GM18951 (cell line): Measurements from ENCODE around the gene CACNA2D3.

Experiments
- POLR2A ChIP-seq: IDR thresholded peaks from 4 replicates; pipeline ENCODE4 v1.6.1; 2011; ENCODE audit warnings: mild to moderate bottlenecking; ENCODE audit not compliant: insufficient read length, insufficient read depth; ENCODE audit errors: extremely low read depth
- in situ Hi-C: fragments of 300-500 bp; cut with MboI; formaldehyde crosslinking; loops from one replicate; pipeline ENCODE4 v1.12.0; 2022; ENCODE audit warnings: low sequenced_read_pairs, mixed read lengths, inconsistent platforms; ENCODE audit not compliant: unreplicated experiment

Gene CACNA2D3

GRCh38 chr3:54941690-54942362 lies 819.5 kb downstream of the CACNA2D3 start:
- TF ChIP-seq POLR2A, result no peak
- in situ Hi-C loops, result no loop called here

- TF ChIP-seq POLR2A, result no peak
- in situ Hi-C loops, result no loop called here
These were observed 827.2 kb downstream of the CACNA2D3 start for GRCh38 chr3:54949491-54950044.

GRCh38 chr3:54950391-54951003 lies 828.1 kb downstream of the CACNA2D3 start:
- in situ Hi-C loops, result no loop called here

GRCh38 chr3:54951405-54951804 lies 829.1 kb downstream of the CACNA2D3 start:
- in situ Hi-C loops, result no loop called here

More at GRCh38 chr3:54950391-54951003, 828.1 kb downstream of the CACNA2D3 start:
- TF ChIP-seq POLR2A, result no peak

GRCh38 chr3:54954022-54954421 lies 831.7 kb downstream of the CACNA2D3 start:
- no peak for TF ChIP-seq POLR2A
- in situ Hi-C loops, result no loop called here

More at GRCh38 chr3:54951405-54951804, 829.1 kb downstream of the CACNA2D3 start:
- TF ChIP-seq POLR2A, result no peak

GRCh38 chr3:54954521-54954920 lies 832.2 kb downstream of the CACNA2D3 start:
- in situ Hi-C loops, result no loop called here
- no peak for TF ChIP-seq POLR2A

GRCh38 chr3:54955496-54955895 lies 833.1 kb downstream of the CACNA2D3 start:
- in situ Hi-C loops, result no loop called here
- no peak for TF ChIP-seq POLR2A

GRCh38 chr3:54955941-54956340 lies 833.6 kb downstream of the CACNA2D3 start:
- no peak for TF ChIP-seq POLR2A
- in situ Hi-C loops, result no loop called here

GRCh38 chr3:54957711-54958110 lies 835.4 kb downstream of the CACNA2D3 start:
- in situ Hi-C loops, result no loop called here
- TF ChIP-seq POLR2A, result no peak

- no peak for TF ChIP-seq POLR2A
- in situ Hi-C loops, result no loop called here
These were observed 837.7 kb downstream of the CACNA2D3 start for GRCh38 chr3:54960082-54960481.

GRCh38 chr3:54960701-54961100 lies 838.3 kb downstream of the CACNA2D3 start:
- TF ChIP-seq POLR2A, result no peak
- in situ Hi-C loops, result no loop called here

GRCh38 chr3:54962200-54962599 lies 839.8 kb downstream of the CACNA2D3 start:
- TF ChIP-seq POLR2A, result no peak
- in situ Hi-C loops, result no loop called here

GRCh38 chr3:54963641-54964040 lies 841.3 kb downstream of the CACNA2D3 start:
- in situ Hi-C loops, result no loop called here
- no peak for TF ChIP-seq POLR2A

GRCh38 chr3:54964081-54964480 lies 841.7 kb downstream of the CACNA2D3 start:
- in situ Hi-C loops, result no loop called here
- no peak for TF ChIP-seq POLR2A

GRCh38 chr3:54965746-54966145 lies 843.4 kb downstream of the CACNA2D3 start:
- TF ChIP-seq POLR2A, result no peak
- in situ Hi-C loops, result no loop called here

GRCh38 chr3:54966979-54967378 lies 844.6 kb downstream of the CACNA2D3 start:
- in situ Hi-C loops, result no loop called here
- no peak for TF ChIP-seq POLR2A
